ENCODE data around the gene GRPEL1. TPM values are rescaled to one million over a fixed set of nuclear protein-coding genes. Genes with fewer than 3 reads are reported as not detected.

Gene GRPEL1
- total RNA-seq, 2 donors from 2014 or later: 6.6 to 10.6 TPM

DNA sequence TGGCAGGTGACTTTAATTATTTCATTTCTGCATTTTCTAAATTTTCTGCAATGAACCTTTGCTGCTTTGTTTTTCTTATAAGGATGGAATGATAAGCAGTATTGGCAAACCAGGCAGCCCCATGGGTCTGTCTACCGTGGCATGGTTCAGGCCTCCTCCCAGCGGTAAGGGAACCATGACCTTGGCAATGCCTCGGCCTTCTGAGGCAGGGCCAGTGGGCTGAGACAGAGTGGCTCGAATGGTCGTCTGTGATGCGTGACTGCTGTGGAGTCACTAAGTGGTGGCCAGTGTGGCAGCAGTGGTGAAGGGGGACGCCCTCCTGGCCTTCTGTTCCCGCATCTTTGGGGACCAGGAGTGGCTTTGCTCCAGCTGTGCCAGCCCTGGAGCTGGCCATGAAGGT lies 43.6 kb upstream of the GRPEL1 start:
- no peak overlapping the region for H3K4me3 ChIP-seq
- no peaks in the 10 kb centered on the region for H3K4me1 ChIP-seq
- intact Hi-C loops (cut with DNase I): no loop called here
- WGBS, 2 donors: 76 to 84% methylated on average over 8 of the region's 8 CpGs
- no peak for TF ChIP-seq POLR2A (IDR thresholded peaks at IDR 0.05)
- TF ChIP-seq, protein P1, sequence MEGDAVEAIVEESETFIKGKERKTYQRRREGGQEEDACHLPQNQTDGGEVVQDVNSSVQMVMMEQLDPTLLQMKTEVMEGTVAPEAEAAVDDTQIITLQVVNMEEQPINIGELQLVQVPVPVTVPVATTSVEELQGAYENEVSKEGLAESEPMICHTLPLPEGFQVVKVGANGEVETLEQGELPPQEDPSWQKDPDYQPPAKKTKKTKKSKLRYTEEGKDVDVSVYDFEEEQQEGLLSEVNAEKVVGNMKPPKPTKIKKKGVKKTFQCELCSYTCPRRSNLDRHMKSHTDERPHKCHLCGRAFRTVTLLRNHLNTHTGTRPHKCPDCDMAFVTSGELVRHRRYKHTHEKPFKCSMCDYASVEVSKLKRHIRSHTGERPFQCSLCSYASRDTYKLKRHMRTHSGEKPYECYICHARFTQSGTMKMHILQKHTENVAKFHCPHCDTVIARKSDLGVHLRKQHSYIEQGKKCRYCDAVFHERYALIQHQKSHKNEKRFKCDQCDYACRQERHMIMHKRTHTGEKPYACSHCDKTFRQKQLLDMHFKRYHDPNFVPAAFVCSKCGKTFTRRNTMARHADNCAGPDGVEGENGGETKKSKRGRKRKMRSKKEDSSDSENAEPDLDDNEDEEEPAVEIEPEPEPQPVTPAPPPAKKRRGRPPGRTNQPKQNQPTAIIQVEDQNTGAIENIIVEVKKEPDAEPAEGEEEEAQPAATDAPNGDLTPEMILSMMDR (IDR thresholded peaks at IDR 0.05): no peak
- H3K27ac ChIP-seq: no peak overlapping the region
- no peak for DNase-seq
- H3K9me3 ChIP-seq: no peaks in the 10 kb centered on the region
- no peaks in the 10 kb centered on the region for H3K36me3 ChIP-seq (replicated peaks in 1 of 2; ENCODE audit: insufficient read depth in 1 of 2, low read depth in 2 of 2)
- no peak for ATAC-seq
- H3K27me3 ChIP-seq: no peaks in the 10 kb centered on the region

DNA sequence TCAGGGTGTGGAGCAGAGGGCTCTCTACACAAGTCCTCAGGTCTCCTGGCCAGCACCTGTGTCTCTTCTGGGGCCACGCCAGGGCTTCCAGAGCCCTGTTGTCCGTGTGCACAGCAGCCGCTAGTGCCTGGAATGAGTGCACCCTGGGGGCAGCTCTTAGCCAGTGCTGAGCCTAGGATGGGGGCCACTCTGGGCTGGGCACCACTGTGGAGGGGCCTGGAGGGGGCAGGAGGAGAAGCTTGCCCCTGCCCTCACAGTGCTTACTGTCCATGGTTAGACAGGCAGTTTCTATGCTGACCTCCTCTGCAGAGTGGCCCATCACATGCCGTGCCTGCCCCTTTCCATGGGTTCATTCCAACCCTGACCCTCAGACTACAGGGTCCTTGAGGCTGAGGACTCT lies 42.7 kb upstream of the GRPEL1 start:
- Histone ChIP-seq H3K4me3 (no peak overlapping the region), H3K27ac (no peak overlapping the region), H3K27me3 (no peaks in the 10 kb centered on the region), H3K4me1 (no peaks in the 10 kb centered on the region), H3K9me3 (no peaks in the 10 kb centered on the region), H3K36me3 (replicated peaks in 1 of 2; ENCODE audit: insufficient read depth in 1 of 2, low read depth in 2 of 2) (no peaks in the 10 kb centered on the region)
- DNase-seq (no peak), ATAC-seq (no peak)
- no peak for TF ChIP-seq POLR2A (IDR thresholded peaks at IDR 0.05)
- TF ChIP-seq, protein P1 (IDR thresholded peaks at IDR 0.05): no peak
- intact Hi-C loops (cut with DNase I): no loop called here
- 77 to 93% methylated on average over 3 to 4 of the region's 4 CpGs for WGBS, 2 donors

DNA sequence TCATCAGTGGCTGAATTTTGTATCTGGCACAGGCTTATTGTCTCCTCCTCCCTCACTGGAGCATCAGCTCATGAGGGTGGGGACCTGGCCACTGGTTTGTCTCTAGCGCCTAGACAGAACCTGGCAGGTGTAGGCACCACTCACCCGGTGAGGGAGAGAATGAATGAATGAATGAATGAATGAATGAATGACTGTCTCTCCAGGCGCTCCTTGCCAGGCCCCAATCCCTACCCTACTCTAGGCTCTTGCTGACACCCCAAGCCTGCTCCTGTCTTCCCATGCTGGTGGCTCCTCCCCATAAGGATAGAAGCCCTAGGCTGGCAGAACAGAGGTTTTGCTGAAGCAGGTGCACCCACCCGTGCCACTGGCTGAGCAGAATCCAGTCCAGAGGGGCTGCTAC lies 41.3 kb upstream of the GRPEL1 start:
- ATAC-seq (no peak), DNase-seq (no peak)
- Histone ChIP-seq H3K4me1 (peaks cover 1% of the 10 kb centered on the region), H3K27me3 (no peaks in the 10 kb centered on the region), H3K4me3 (no peak overlapping the region), H3K9me3 (no peaks in the 10 kb centered on the region), H3K36me3 (replicated peaks in 1 of 2; ENCODE audit: insufficient read depth in 1 of 2, low read depth in 2 of 2) (no peaks in the 10 kb centered on the region), H3K27ac (no peak overlapping the region)
- TF ChIP-seq, protein P1 (IDR thresholded peaks at IDR 0.05): no peak
- no peak for TF ChIP-seq POLR2A (IDR thresholded peaks at IDR 0.05)
- intact Hi-C loops (cut with DNase I): no loop called here
- WGBS, 2 donors: 74 to 82% methylated on average over 4 of the region's 4 CpGs

DNA sequence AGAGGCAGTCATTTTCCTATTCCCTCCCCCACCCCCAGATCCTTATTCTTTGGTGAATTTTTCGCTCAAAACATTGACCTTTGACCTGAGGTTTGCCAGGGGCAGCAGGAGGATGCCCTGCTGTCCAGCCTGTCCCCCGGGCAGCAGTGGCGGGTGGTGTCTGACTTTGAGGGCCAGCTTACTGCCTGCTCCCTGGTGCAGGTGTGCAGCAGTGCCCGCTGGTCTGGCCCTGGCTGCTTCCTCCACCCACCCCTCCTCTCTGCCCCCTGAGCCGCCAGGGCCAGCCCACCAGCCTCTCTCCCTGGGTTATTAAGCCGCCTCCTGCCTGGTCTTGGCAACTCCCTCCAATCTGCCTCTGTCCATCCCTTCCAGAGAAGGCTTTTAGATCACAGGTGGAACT lies 40.8 kb upstream of the GRPEL1 start:
- Histone ChIP-seq H3K27ac (no peak overlapping the region), H3K9me3 (no peaks in the 10 kb centered on the region), H3K36me3 (replicated peaks in 1 of 2; ENCODE audit: insufficient read depth in 1 of 2, low read depth in 2 of 2) (no peaks in the 10 kb centered on the region), H3K27me3 (no peaks in the 10 kb centered on the region), H3K4me3 (no peak overlapping the region), H3K4me1 (peaks cover 6% of the 10 kb centered on the region)
- intact Hi-C loops (cut with DNase I): no loop called here
- WGBS, 2 donors: 87 to 88% methylated on average over 5 to 6 of the region's 6 CpGs
- TF ChIP-seq POLR2A (IDR thresholded peaks at IDR 0.05): no peak
- TF ChIP-seq, protein P1 (IDR thresholded peaks at IDR 0.05): no peak
- ATAC-seq: no peak
- DNase-seq: no peak

DNA sequence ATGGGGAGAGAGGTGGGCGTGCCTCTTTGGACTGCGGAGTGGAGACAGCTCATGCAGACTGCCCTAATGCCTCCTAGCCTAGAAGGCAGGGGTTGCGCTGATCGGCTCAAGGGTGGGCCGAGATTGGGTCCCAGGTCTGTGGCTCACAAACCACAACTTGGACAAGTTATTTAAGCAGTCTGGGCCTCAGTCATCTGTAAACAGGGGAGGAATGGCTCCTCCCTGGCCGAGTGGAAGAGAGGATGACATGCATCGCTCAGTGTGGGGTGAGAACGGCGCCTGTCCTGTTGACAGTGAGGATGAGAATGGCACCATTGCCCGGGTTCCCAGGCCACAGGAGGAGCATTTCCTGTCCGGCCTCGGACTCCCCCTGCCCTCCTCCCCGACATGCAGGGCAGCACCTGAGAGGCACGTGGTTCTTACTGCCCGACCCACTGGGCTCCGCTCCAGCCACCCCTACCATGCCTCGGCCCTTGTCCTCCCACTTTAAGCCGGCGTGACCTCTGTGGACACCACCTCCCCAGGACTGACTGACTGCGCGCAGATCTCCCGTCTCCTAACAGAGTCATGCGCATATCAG lies 40.3 kb upstream of the GRPEL1 start:
- no peak for ATAC-seq
- no peak overlapping the region for H3K4me3 ChIP-seq
- no peaks in the 10 kb centered on the region for H3K9me3 ChIP-seq
- H3K27ac ChIP-seq: no peak overlapping the region
- peaks cover 9% of the 10 kb centered on the region for H3K4me1 ChIP-seq
- H3K27me3 ChIP-seq: no peaks in the 10 kb centered on the region
- TF ChIP-seq, protein P1 (IDR thresholded peaks at IDR 0.05): no peak
- no peak for TF ChIP-seq POLR2A (IDR thresholded peaks at IDR 0.05)
- intact Hi-C loops (cut with DNase I): no loop called here
- no peak for DNase-seq
- H3K36me3 ChIP-seq (replicated peaks in 1 of 2; ENCODE audit: insufficient read depth in 1 of 2, low read depth in 2 of 2): no peaks in the 10 kb centered on the region
- 84 to 85% methylated on average over 15 to 23 of the region's 23 CpGs for WGBS, 2 donors

All from body of pancreas (tissue), 4 donors.